ENCODE data around the gene BRAT1.

Gene BRAT1

DNA sequence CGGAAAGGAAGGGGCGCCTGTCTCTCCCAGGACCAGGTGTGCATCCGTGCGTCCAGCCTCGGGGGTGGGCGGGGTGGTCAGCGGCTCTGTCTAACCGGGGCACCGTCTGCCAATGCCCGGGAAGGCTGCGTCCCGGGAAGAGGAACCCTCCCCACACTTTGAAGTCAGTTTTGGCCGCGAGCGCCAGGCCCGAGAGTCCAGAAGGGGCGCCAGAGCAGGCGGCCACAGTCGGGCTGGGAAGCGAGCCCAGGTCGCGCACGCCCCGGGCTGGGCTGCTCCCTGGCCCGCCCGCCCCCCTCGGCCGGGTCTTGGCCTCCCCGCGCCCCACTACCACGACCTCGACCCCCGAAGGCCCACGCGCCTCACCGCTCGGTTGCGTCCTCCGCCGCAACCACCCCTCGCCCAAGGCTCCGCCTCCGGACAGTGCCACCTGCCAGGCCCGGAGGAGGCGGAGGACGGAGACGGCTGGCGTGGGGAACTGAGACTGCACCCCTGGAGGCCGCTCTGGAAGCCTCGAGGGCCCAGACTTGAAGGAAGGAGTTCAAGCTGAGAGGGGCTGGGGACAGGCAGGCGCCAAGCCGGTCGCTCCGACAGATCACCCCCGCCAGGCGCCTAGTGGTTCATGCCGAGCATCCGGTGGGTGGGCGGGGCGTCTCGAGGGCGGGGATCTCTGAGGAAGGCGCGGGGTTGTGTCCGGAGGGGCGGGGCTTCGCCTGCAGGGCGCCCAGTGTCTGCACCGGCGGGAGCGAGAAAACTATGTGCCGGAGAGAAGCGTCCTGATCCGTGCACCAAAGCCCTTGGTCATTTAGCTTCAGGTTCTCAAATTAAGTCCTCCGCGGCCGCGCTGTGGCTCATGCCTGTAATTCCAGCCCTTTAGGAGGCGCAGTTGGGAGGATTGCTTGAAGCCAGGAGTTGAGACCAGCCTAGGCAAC is at the start of gene BRAT1:
Gene BRAT1, minus strand, starts transcription at position 404 of the 932 bp plus-strand sequence. CDS start 1,093 bp downstream, outside the sequence.
- peak; percentile 97 for DNase-seq (ENCODE audit: low spot score)
- TF ChIP-seq, protein P1, sequence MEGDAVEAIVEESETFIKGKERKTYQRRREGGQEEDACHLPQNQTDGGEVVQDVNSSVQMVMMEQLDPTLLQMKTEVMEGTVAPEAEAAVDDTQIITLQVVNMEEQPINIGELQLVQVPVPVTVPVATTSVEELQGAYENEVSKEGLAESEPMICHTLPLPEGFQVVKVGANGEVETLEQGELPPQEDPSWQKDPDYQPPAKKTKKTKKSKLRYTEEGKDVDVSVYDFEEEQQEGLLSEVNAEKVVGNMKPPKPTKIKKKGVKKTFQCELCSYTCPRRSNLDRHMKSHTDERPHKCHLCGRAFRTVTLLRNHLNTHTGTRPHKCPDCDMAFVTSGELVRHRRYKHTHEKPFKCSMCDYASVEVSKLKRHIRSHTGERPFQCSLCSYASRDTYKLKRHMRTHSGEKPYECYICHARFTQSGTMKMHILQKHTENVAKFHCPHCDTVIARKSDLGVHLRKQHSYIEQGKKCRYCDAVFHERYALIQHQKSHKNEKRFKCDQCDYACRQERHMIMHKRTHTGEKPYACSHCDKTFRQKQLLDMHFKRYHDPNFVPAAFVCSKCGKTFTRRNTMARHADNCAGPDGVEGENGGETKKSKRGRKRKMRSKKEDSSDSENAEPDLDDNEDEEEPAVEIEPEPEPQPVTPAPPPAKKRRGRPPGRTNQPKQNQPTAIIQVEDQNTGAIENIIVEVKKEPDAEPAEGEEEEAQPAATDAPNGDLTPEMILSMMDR (IDR thresholded peaks at IDR 0.05), result peak; percentile 9
- Histone ChIP-seq H3K4me3 (peak within 1 kb of the TSS; percentile 88), H3K27ac (peak within 1 kb of the TSS; percentile 96 to 99)

DNA sequence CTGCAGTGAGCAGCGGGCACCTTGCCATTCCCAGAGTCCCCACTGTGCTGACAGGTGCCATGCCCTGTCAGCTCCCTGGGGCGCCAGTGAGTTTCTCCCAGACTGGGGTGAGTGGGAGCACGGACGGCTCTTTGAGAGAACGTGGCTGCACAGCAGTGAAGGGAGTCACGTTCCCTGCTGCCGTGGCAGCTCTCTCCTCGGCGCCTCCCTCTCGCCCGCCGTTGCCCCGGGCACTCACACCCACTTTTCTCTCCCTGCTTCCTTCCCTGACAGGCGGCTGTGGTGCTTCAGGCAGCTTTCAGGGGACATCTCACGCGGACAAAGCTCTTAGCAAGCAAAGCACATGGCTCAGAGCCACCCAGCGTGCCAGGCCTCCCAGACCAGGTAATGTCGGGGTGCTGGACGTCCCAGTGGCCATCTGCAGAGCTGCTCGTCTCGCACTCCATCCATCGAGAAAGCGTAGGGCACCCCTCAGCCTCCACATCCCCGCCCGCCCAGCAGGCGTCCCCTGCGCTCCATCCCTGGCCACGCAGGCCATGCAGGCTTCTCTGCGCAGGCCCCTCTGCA is 49.4 kb upstream of the BRAT1 start:
- H3K4me3 ChIP-seq, result no peak overlapping the region
- no peak overlapping the region for H3K27ac ChIP-seq
- no peak for DNase-seq (ENCODE audit: low spot score)
- TF ChIP-seq, protein P1 (IDR thresholded peaks at IDR 0.05), result no peak

DNA sequence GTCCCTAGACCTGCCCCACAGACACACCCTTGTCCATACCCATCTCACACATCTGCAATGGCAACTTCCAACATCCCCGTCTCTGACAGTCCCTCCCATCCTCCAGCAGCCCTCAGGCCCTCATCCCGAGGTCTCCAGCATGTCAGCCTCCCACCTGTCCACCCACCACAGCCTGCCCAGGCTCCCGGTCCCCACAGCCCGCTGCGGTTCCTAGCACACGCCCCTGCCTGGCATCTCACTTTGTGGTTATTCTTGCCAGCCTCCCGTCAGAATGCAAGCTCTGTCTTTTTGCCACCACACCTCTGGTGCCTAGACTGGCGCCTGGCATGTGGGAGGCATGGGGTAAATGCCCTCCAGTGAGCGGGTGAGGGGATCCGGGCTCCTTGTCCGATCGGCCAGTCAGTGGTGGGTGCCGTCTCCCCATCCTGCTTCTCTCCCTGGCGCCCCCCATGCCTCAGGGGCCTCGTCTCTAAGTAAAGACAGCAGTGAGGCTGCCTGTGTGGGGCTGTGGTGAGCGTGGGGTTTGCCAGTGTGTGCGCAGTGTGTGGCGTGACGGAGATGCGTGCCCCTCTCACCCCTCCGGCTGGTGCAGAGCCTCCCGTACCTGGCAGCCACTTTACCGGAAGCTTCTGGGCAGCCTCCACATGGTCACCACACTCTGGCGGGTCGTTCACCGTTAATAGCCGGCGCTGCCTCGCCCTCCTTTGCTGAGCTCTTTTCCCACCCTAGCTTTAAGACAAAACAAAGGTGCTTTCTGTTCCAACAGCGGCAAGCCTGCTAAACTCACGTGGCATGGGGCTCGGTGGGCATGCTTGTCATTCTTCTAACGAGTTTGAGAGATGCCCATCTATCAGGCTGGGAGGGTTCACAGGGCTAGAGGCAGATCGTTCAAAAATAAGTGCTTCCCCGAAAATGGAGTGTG is 48.0 kb upstream of the BRAT1 start:
- DNase-seq (ENCODE audit: low spot score), result no peak
- TF ChIP-seq, protein P1 (IDR thresholded peaks at IDR 0.05), result no peak
- no peak overlapping the region for H3K27ac ChIP-seq
- H3K4me3 ChIP-seq, result no peak overlapping the region

DNA sequence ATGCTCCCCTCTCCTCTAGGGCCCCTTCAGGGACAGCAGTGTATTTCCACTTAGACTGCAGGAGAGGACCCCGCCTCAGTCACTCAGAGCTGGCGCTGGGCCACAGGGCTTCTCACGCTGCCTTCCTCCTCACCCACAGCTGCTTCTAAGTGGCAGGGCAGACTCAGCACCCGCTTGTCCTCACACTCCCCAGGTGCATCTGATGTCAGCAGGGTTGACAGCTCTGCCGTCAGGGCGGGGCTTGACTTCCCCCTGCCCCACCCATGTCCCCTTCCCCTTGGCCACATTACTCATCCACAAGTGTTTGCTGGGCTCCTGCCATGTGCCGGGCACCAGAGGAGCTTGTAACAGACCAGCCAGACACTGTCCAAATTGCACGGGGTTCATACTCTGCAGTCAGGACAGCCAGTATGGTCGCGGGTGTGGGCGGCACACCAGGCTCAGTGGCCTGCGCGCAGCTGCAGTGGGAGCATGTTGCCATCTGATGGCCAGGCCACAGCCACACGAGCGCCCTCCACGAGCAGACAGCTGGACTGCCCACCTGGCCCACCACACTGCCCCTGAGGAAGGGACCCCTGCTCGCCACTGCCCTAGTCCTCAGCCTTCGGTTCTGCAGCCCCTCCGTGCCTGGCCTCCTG is 47.2 kb upstream of the BRAT1 start:
- Histone ChIP-seq H3K27ac (no peak overlapping the region), H3K4me3 (no peak overlapping the region)
- TF ChIP-seq, protein P1 (IDR thresholded peaks at IDR 0.05), result no peak
- no peak for DNase-seq (ENCODE audit: low spot score)

DNA sequence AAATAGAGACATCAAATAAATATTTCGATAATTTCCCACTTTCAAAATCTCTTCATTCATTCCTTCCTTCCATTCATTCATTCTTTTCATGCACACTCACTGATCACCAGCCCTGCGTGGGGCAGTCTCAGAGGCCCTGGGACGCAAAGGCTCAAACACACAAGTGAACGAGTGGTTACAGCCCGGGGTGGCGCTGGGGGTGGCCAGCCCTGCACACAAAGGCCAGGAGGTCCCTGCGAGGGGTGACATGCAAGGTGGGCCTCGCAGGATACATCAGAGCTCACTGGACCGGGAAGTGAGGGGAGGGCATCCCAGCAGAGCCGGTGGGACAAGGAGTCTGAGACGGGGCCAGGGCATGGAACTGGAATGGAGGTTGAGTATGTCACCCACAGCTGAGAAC is 46.6 kb upstream of the BRAT1 start:
- TF ChIP-seq, protein P1 (IDR thresholded peaks at IDR 0.05), result no peak
- Histone ChIP-seq H3K4me3 (no peak overlapping the region), H3K27ac (no peak overlapping the region)
- no peak for DNase-seq (ENCODE audit: low spot score)

DNA sequence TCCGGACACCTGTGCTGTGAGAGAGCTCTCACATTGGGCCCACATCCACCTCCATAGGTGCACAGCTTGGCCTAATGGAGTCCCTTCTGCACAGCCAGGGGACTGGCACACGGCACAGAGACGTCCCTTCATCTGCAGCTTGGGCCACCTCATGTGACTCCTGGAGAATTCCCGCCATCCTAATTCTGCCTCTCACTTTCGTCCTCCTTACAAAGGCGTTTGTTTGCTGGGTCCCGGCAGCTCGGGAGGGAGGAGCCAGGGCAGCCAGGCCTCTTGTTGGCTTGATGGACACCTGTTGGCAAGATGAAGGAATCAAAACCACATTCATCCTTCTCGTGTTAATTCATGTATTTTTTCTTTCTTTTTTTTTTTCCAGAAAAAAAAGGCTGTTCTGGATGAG is 45.7 kb upstream of the BRAT1 start:
- no peak for DNase-seq (ENCODE audit: low spot score)
- TF ChIP-seq, protein P1 (IDR thresholded peaks at IDR 0.05), result no peak
- Histone ChIP-seq H3K4me3 (no peak overlapping the region), H3K27ac (no peak overlapping the region)

Data from coronary artery (tissue), 2 donors.